Memory B cell (primary cell): ENCODE measurements around the gene SLC9A9.

Source experiments
- ATAC-seq: fragments of 150-1000 bp; cut with Tn5 transposase; 2 replicates; pipeline ENCODE4 v1.10.0; 2021; ENCODE audit warnings: low read depth, mild to moderate bottlenecking, moderate library complexity
- DNase-seq, 2 donors: peaks; one replicate each; pipeline ENCODE4 v3.0.0; 2022; ENCODE audit warnings: low spot score in 2 of 2
- H3K27ac Mint-ChIP-seq: one replicate; pipeline ENCODE4 v1.8.0; 2022; ENCODE audit warnings: mild to moderate bottlenecking, moderate library complexity, mixed read lengths
- H3K27me3 Mint-ChIP-seq: one replicate; pipeline ENCODE4 v1.8.0; 2022; ENCODE audit warnings: mixed read lengths
- H3K36me3 Mint-ChIP-seq: one replicate; pipeline ENCODE4 v1.8.0; 2022; ENCODE audit warnings: mild to moderate bottlenecking, mixed read lengths
- H3K4me1 Mint-ChIP-seq: one replicate; pipeline ENCODE4 v1.8.0; 2022; ENCODE audit warnings: mixed read lengths
- H3K4me3 Mint-ChIP-seq: one replicate; pipeline ENCODE4 v1.8.0; 2022; ENCODE audit warnings: mild to moderate bottlenecking, moderate library complexity, mixed read lengths
- H3K9me3 Mint-ChIP-seq: one replicate; pipeline ENCODE4 v1.8.0; 2022; ENCODE audit warnings: mixed read lengths

Gene SLC9A9

DNA sequence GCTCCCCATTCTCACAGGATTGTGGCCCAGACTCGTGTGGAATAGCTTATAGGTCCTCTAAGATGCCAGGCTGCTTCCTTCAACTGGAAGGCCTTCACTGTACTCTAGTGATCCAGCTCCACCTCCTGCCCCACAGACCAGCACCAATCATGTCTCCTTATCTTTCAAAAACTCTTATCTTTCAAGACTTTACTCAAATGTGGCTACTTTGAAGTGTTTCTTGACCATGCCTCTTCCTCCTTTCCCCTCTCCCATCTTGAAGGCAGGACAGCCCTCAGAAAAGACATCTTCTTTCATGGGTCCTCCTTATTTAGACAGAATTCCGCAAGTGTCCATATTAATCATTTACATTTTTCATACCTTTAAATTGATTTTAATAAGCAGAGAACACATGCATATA, 586.4 kb downstream of the SLC9A9 start:
- Mint-ChIP-seq H3K9me3 (no peaks in the 10 kb centered on the region), H3K27me3 (no peaks in the 10 kb centered on the region), H3K36me3 (peaks cover 2% of the 10 kb centered on the region), H3K4me1 (peaks cover 3% of the 10 kb centered on the region), H3K4me3 (no peak overlapping the region), H3K27ac (no peak overlapping the region)
- no peak for DNase-seq
- no peak for ATAC-seq

DNA sequence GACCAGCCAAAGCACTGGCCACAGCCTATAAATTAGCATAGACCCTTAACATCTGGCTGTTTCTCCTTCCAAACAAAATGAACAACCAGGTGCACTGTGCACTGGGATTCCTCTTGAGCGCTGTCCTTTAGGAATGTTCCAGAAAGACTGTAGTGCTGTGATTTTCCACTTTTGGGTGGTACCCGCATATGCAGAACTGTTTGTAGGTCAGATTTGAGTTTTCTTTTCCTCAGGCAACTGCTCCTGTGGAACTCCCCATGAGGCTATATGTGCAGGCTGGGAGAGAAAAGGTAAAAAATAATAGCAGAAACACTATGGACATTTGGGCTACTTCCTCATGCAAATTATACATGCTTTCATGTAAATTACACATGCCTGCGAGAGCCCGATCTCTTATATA, 589.6 kb downstream of the SLC9A9 start:
- ATAC-seq (no peak), DNase-seq (no peak)
- Mint-ChIP-seq H3K9me3 (no peaks in the 10 kb centered on the region), H3K4me3 (no peak overlapping the region), H3K4me1 (peaks cover 3% of the 10 kb centered on the region), H3K27me3 (no peaks in the 10 kb centered on the region), H3K36me3 (no peaks in the 10 kb centered on the region), H3K27ac (no peak overlapping the region)

DNA sequence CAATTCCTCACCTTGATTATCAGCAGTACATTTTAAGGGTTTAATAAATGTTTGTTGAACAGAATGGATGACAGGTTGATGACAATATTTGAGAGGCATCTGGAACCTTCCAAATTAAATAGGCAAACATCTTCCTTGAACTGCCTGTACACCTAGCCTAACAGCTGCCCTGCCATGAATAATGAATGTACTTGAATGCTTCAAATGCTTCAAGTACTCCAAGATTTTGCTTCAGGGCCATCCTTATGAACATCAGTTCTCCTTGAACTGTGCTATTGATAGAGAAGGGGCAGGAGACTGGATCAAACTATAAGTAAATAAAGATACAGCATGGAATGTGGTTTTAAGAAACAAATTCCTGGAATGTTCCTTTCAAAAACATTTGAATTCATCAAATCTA, 591.9 kb downstream of the SLC9A9 start:
- Mint-ChIP-seq H3K36me3 (no peaks in the 10 kb centered on the region), H3K4me1 (no peaks in the 10 kb centered on the region), H3K9me3 (no peaks in the 10 kb centered on the region), H3K4me3 (no peak overlapping the region), H3K27ac (no peak overlapping the region), H3K27me3 (no peaks in the 10 kb centered on the region)
- DNase-seq (no peak), ATAC-seq (no peak)

DNA sequence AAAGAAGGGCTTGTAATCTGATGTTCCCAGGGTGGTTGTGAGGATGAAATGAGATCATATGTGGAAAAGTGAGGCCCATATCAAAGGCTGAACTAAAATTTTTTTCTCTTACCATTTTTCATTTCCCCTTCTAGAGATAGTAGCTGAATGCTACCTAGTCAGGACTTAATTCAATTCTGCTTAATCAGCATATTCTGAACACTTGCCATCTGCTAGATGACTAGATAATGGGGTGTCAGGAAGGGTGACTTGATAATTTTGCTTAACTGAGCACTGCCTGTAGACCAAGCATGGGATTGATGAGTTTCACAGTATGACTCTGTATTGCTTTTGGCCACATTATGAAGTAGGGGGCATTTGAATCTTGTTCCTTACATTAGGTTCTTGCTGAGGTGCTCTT, 592.5 kb downstream of the SLC9A9 start:
- no peaks in the 10 kb centered on the region for H3K4me1 Mint-ChIP-seq
- H3K27me3 Mint-ChIP-seq: no peaks in the 10 kb centered on the region
- H3K27ac Mint-ChIP-seq: no peak overlapping the region
- H3K4me3 Mint-ChIP-seq: no peak overlapping the region
- peaks cover 1% of the 10 kb centered on the region for H3K9me3 Mint-ChIP-seq
- ATAC-seq (no peak), DNase-seq (no peak)
- H3K36me3 Mint-ChIP-seq: no peaks in the 10 kb centered on the region

DNA sequence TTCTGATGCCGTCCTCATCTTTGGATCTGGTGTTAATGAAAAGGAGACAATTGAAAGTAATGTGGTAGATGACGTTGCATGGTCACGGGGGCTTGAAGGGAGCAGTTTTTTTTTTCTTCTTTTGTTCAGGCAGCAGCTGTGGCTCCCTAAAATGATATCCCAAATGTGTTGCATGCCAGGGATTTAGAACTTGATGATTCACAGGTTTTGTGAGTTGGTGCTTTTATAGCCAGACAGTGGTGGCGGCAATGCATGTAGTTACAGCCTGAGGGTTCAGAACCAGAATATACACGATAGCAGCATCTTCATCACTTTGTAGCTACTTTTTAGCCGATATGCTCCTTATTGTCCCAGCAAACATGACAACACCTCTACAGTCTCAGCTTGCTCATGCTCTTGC, 595.3 kb downstream of the SLC9A9 start:
- Mint-ChIP-seq H3K4me1 (no peaks in the 10 kb centered on the region), H3K27ac (no peak overlapping the region), H3K9me3 (peaks cover 4% of the 10 kb centered on the region), H3K27me3 (peaks cover 2% of the 10 kb centered on the region), H3K36me3 (peaks cover 1% of the 10 kb centered on the region), H3K4me3 (no peak overlapping the region)
- DNase-seq: no peak
- no peak for ATAC-seq

DNA sequence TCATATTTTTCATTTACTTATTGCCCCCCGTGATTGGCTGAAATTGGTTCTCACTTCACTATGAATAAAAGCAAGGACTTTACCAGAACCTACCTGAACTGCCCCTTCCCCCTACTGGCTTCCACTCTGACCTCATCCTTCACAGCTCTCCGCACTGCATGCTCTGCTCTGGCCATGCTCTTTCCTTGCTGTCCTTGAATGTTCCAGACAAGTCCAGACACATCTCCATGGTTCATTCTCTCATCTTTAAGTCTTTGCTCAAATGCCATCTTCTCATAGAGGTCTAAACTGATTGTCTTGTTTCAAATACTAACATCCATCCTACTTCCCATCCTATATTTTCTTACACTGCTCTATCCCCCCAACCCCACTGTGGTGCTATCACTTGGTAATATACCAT, 599.3 kb downstream of the SLC9A9 start:
- ATAC-seq (no peak), DNase-seq (no peak)
- Mint-ChIP-seq H3K36me3 (peaks cover 1% of the 10 kb centered on the region), H3K9me3 (peaks cover 4% of the 10 kb centered on the region), H3K27ac (no peak overlapping the region), H3K4me1 (no peaks in the 10 kb centered on the region), H3K27me3 (peaks cover 2% of the 10 kb centered on the region), H3K4me3 (no peak overlapping the region)

DNA sequence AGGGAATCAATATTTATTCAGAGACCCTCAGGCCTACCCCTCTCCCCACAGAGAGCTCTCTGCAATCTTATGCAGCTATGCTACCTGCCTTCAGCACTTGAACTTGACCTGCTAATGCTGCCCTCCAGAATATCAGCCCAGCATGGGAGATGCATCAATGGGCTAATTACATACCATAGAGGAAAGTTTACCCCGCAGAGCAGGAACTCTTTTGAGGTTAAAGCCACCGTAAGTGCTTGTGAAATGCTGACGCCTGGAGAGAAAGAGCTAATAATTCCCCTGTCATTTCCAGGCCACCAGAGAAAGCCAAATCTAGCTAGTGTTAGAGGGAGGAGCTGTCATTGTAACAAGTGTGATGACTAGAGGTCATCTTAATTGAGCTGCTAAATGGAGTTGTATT, 601.2 kb downstream of the SLC9A9 start:
- DNase-seq: no peak
- H3K27ac Mint-ChIP-seq: no peak overlapping the region
- peaks cover 1% of the 10 kb centered on the region for H3K36me3 Mint-ChIP-seq
- peaks cover 2% of the 10 kb centered on the region for H3K27me3 Mint-ChIP-seq
- H3K9me3 Mint-ChIP-seq: peaks cover 4% of the 10 kb centered on the region
- no peaks in the 10 kb centered on the region for H3K4me1 Mint-ChIP-seq
- H3K4me3 Mint-ChIP-seq: no peak overlapping the region
- no peak for ATAC-seq

DNA sequence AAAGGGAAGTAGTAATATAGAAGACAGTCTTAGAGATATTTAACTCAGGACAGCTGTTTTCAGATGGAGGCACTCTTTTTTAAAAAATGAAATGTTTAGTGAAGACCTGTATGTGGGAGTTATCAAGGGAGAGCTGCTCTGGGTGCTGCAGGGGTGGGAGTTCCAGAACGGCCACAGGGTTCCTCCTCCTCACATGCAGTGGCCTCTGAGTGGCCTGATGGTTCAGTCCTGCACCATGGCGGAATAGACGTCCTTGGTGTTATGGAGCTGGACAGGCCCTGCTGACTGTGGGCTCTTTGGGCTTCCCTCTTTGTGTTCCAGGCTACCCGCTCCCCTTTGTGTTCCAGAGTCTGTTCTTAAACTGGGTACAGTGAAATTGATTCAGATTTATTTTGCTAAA, 602.6 kb downstream of the SLC9A9 start:
- Mint-ChIP-seq H3K27ac (no peak overlapping the region), H3K9me3 (peaks cover 3% of the 10 kb centered on the region), H3K36me3 (peaks cover 1% of the 10 kb centered on the region), H3K27me3 (peaks cover 2% of the 10 kb centered on the region), H3K4me3 (no peak overlapping the region), H3K4me1 (no peaks in the 10 kb centered on the region)
- no peak for DNase-seq
- no peak for ATAC-seq

DNA sequence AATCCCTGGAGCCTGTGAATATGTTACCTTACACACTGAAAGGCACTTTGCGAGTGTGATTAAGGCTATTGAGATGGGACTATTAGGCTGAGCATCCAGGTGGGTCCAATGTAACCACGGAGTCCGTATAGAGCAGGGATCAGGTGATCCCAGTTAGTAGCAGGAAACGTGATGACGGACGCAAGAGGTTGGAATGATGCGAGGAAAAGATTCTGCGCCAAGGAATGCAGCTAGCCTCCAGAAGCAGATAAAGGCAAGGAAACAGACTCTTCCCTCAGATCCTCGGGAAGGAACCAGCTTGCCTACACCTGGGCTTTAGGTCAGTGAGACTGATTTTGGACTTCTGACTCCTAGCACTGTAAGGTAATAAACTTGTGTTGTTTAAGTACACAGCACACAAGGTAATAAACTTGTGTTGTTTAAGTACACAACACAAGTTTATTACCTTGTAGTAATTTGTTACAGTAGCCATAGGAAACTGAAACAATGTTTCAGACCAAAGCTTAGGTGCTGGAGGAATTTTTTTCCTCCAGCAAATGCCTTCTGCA, 603.7 kb downstream of the SLC9A9 start:
- H3K36me3 Mint-ChIP-seq: no peaks in the 10 kb centered on the region
- peaks cover 2% of the 10 kb centered on the region for H3K27me3 Mint-ChIP-seq
- H3K4me3 Mint-ChIP-seq: no peak overlapping the region
- no peaks in the 10 kb centered on the region for H3K4me1 Mint-ChIP-seq
- ATAC-seq (no peak), DNase-seq (no peak)
- H3K9me3 Mint-ChIP-seq: peaks cover 1% of the 10 kb centered on the region
- no peak overlapping the region for H3K27ac Mint-ChIP-seq

DNA sequence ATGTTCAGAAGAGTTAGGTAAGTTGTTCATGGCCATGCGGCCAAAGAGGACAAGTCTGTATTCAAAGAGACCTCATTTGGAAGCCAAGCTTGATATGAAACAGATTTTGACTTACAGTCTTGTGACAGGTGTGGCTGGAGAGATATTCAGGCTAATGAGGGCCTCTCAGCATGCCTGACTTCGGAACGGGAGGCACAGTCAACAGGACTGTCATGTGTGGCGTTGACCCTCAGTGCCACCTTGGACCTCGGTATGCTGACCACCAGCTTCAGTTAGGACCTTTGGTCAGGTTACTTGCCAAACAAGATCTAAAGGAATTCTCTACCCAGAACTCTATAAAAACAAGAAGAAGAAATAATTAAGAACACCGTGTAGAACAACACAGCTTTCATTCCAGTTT, 604.6 kb downstream of the SLC9A9 start:
- DNase-seq: no peak
- H3K36me3 Mint-ChIP-seq: no peaks in the 10 kb centered on the region
- ATAC-seq: no peak
- H3K27ac Mint-ChIP-seq: no peak overlapping the region
- no peak overlapping the region for H3K4me3 Mint-ChIP-seq
- H3K9me3 Mint-ChIP-seq: no peaks in the 10 kb centered on the region
- H3K27me3 Mint-ChIP-seq: no peaks in the 10 kb centered on the region
- no peaks in the 10 kb centered on the region for H3K4me1 Mint-ChIP-seq

DNA sequence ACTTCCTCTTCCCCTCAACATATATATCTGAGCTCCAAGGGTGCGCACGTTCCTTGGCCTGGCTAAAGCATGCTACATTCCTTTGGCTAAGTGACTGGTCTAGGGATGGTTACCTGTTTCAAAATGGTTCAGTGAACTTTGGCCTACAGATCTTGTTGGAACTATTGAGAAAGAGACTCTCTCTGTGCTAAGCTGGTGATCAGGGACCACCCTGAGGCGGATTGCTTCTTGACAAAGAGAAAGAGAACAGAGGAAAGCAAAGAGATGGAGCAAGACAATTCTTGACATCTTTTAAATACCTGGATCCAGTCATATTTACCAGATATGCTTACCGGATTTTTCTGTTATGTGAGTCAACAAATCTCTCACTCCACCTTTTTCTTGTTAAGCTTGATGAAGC, 605.6 kb downstream of the SLC9A9 start:
- no peak for ATAC-seq

DNA sequence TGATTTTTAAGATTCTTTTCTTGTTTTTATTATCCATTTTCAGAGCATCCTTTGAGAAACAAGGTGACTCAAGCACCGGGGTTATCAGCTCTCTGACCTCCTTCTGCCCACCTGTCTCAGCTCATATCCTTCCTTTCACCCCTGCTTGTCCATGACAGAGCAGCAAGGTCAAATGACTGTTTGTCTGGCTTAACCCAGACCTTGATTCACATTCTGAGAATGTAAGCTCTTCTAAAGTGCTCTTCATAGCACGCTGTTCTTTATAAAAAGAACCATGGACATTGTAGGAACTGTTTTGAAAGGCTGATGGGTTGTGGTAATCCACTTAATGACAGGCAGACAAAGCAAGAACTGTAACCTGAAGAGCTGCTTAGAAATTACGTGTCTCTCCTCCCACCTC, 606.2 kb downstream of the SLC9A9 start:
- no peak for ATAC-seq
- no peaks in the 10 kb centered on the region for H3K27me3 Mint-ChIP-seq
- no peak overlapping the region for H3K4me3 Mint-ChIP-seq
- DNase-seq: no peak
- H3K9me3 Mint-ChIP-seq: no peaks in the 10 kb centered on the region
- no peaks in the 10 kb centered on the region for H3K4me1 Mint-ChIP-seq
- H3K36me3 Mint-ChIP-seq: no peaks in the 10 kb centered on the region
- no peak overlapping the region for H3K27ac Mint-ChIP-seq

More for the DNA sequence above, 605.6 kb downstream of the SLC9A9 start:
- Mint-ChIP-seq H3K9me3 (no peaks in the 10 kb centered on the region), H3K27ac (no peak overlapping the region), H3K4me3 (no peak overlapping the region), H3K4me1 (no peaks in the 10 kb centered on the region), H3K27me3 (no peaks in the 10 kb centered on the region), H3K36me3 (no peaks in the 10 kb centered on the region)
- DNase-seq: no peak

DNA sequence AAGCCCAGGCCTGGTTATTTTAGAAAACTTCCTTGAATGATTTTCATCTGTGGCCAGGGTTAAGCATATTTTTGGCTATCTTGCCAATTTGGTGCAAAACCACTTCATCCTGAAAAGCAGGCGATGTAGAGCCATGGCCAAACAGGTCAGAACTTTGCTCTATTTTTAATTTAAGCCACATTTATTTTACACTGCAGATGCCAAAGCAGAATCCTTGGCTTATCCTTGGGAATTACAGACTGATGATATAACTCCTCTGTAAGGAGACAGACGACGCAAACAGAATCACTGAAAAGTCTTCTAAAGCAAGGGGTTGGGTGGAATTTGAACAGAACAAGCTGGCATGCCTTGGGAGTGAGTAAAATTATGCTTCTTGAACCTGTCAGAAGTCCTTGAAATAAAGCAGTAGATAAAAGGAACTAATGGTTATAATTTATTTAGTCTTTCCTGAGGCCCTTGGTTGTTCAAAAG, 606.8 kb downstream of the SLC9A9 start:
- ATAC-seq (no peak), DNase-seq (no peak)
- no peak overlapping the region for H3K27ac Mint-ChIP-seq
- no peaks in the 10 kb centered on the region for H3K27me3 Mint-ChIP-seq
- peaks cover 3% of the 10 kb centered on the region for H3K4me1 Mint-ChIP-seq
- no peaks in the 10 kb centered on the region for H3K36me3 Mint-ChIP-seq
- no peaks in the 10 kb centered on the region for H3K9me3 Mint-ChIP-seq
- no peak overlapping the region for H3K4me3 Mint-ChIP-seq

DNA sequence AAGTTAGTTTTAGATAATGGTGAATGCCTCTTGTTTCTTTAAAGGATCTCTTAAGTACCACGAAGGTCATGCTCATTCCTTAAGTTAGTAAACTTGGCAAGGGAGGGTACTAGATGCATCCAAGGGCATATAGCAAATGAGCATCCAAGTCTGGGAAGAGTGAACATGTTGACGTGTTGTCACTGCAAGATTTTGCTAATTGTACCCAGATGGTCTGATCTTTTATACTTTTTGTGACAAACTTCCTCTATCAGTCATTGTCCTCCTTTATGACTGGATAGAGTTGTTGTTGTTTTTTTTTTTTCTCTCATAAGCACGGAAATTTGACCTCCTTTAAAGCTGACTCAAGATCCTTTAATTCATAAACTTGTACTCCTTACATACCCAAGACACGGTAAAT, 607.4 kb downstream of the SLC9A9 start:
- DNase-seq: no peak
- Mint-ChIP-seq H3K9me3 (no peaks in the 10 kb centered on the region), H3K27me3 (no peaks in the 10 kb centered on the region), H3K36me3 (no peaks in the 10 kb centered on the region), H3K27ac (no peak overlapping the region), H3K4me3 (no peak overlapping the region), H3K4me1 (peaks cover 3% of the 10 kb centered on the region)
- ATAC-seq: no peak

DNA sequence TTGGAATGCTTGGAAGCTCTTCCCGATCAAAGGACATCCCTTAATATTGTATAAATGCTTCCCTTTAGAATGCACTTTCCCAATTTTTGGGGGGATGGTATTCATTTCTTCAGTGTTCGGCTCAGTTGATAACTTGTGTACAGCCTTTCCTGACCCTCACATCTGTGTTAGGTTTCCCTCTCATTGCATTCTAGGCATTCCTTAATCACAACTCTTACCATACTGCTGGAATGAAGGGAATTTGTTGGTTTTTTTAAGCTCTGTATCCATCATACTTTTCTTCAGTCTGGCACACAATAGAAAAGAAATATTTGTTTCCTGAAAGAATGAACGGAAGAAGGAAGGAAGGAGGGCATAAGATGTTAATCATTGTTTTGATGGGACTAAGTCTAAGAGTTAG, 609.2 kb downstream of the SLC9A9 start:
- H3K36me3 Mint-ChIP-seq: no peaks in the 10 kb centered on the region
- H3K27ac Mint-ChIP-seq: no peak overlapping the region
- H3K27me3 Mint-ChIP-seq: no peaks in the 10 kb centered on the region
- no peak overlapping the region for H3K4me3 Mint-ChIP-seq
- no peak for DNase-seq
- peaks cover 3% of the 10 kb centered on the region for H3K4me1 Mint-ChIP-seq
- ATAC-seq: no peak
- no peaks in the 10 kb centered on the region for H3K9me3 Mint-ChIP-seq
